Measurements from ENCODE around the gene SOX4. TPM values are rescaled to one million over a fixed set of nuclear protein-coding genes. Genes with fewer than 3 reads are reported as not detected.

SOX4 gene
- total and polyA plus RNA-seq, 4 donors: 4.3 to 25.2 (median 10.3) TPM

GRCh38 chr6:21639316-21639715 lies 45.8 kb downstream of the SOX4 start:
- no peaks in the 10 kb centered on the region for H3K9me3 ChIP-seq (ENCODE audit: control insufficient read depth, low read length)
- DNase-seq (no peak), ATAC-seq (ENCODE audit: low FRiP score) (no peak)

More at GRCh38 chr6:21639316-21639715, 45.8 kb downstream of the SOX4 start:
- Histone ChIP-seq H3K27me3 (ENCODE audit: control insufficient read depth in 1 of 2, insufficient read depth in 2 of 2, low read length in 1 of 2) (no peaks in the 10 kb centered on the region), H3K27ac (ENCODE audit: low read depth in 1 of 2, low read length in 2 of 2) (no peak overlapping the region), H3K36me3 (ENCODE audit: control insufficient read depth in 1 of 2, insufficient read depth in 2 of 2, low read length in 1 of 2) (no peaks in the 10 kb centered on the region), H3K4me3 (ENCODE audit: low read length in 2 of 2) (no peak overlapping the region), H3K4me1 (ENCODE audit: control insufficient read depth in 1 of 2, insufficient read depth in 2 of 2, low read length in 2 of 2) (no peaks in the 10 kb centered on the region)
- intact Hi-C loops (cut with DNase I): no loop called here
- 84 to 85% methylated on average over 5 of the region's 5 CpGs for WGBS, 2 donors
